GM18505 (cell line): ENCODE data around the gene SHC4.

Experiments used
- ATAC-seq: cut with Tn5 transposase; IDR thresholded peaks from one replicate; pipeline ENCODE4 v1.9.1; 2021; ENCODE audit not compliant: unreplicated experiment
- POLR2A ChIP-seq: IDR thresholded peaks from 4 replicates; pipeline ENCODE4 v1.6.1; 2011; ENCODE audit warnings: borderline replicate concordance; ENCODE audit not compliant: insufficient read depth, insufficient read length; ENCODE audit errors: extremely low read depth

SHC4 gene

GRCh38 chr15:48898032-48898431 lies 65.7 kb downstream of the SHC4 start:
- no peak for TF ChIP-seq POLR2A
- no peak for ATAC-seq

DNA sequence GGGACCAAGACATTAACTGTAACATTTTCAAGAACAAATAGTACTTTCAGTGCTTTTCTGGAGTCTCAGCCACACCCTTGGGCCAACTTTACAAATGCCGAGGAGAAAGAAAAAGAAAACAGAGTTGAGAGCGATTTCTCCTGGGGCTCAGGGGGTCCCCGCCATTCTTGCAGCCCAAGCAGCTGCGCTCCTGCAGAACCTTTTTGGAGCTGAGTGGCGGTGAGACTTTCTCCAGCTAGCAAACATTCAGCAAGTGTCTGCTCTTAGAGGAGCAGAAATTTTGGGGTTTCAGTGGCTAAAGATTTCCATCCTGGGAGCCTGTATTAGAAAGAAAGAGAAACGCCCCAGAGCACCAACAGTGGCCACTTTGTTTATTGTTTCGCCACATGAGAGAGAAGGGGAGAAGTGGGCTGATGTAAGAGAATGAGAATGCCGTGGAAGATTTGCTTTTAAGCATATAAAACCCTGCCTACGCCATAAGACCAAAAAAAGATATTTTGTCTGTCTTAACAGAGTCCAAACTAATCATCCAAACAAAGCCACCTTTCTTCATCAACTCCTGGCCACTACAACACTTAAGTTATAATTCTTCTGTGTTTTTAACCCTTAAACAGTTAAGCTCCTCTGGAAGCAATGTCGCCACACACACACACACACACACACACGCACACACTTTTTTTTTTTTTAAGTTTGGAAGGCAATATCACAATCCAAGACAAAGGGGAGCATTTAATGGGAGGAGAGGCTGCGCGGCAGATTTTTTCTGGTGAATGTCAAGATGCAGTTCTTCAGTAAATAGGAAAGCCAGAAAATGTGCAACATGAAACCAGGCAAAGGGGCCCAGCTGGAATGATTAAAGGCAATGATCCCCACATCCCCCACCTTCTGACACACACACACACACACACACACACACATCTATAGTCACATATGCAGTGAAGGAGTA lies 66.6 kb downstream of the SHC4 start:
- no peak for ATAC-seq
- TF ChIP-seq POLR2A = no peak

DNA sequence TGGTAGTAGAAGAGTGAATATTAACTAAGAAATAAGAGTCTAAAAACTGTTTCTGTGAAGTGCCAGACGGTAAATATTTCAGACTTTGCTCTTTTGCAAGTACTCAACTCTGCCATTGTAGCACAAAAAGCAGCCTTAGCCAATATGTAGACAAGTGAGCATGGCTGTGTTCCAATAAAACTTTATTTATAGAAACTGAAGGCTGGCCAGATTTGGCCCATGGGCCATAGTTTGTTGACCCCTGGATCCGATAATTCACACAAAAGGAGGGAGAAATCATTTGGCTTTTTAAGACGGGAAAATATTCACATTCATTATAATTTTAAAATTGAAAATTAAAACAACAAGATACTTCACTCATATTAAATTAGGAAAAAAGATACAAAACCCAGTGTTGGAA lies 70.4 kb downstream of the SHC4 start:
- no peak for TF ChIP-seq POLR2A
- no peak for ATAC-seq

GRCh38 chr15:48891232-48891765 lies 72.4 kb downstream of the SHC4 start:
- ATAC-seq = no peak
- no peak for TF ChIP-seq POLR2A

GRCh38 chr15:48890375-48890972 lies 73.2 kb downstream of the SHC4 start:
- TF ChIP-seq POLR2A = no peak
- no peak for ATAC-seq

GRCh38 chr15:48889925-48890324 lies 73.8 kb downstream of the SHC4 start:
- ATAC-seq = no peak

GRCh38 chr15:48888836-48889235 lies 74.9 kb downstream of the SHC4 start:
- no peak for ATAC-seq
- no peak for TF ChIP-seq POLR2A

More at GRCh38 chr15:48889925-48890324, 73.8 kb downstream of the SHC4 start:
- TF ChIP-seq POLR2A = no peak

GRCh38 chr15:48888191-48888590 lies 75.5 kb downstream of the SHC4 start:
- no peak for ATAC-seq
- no peak for TF ChIP-seq POLR2A

- no peak for TF ChIP-seq POLR2A
- ATAC-seq = no peak
Measured at GRCh38 chr15:48887144-48887543, 76.6 kb downstream of the SHC4 start.

GRCh38 chr15:48883699-48884098 lies 80.0 kb downstream of the SHC4 start:
- no peak for TF ChIP-seq POLR2A
- ATAC-seq = no peak

DNA sequence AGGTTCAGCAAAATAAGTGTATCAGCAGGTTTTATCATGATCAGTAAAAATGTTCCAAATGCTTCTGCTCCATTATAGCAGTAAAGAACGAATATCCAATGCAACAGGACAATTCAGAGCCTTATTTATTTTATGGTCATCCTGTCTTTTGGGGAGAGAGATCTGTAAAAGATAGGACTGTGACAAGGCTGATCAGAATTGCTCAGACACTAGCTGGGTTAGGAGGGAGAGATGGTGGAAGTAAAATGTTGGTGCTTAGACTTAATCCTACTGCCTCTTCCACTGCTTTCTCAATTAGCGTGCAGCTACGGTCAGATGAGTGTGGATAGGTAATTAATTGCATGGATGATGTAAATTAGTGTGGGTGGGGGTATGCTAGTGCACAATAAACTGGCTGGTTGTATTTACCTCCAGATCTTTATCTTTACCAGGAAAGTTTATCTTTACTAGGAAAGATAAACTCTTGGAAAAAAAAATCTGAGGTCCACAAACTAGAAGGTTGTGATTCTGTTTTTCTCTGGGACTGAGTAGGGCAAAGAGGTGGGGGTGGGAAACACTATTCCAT lies 83.6 kb downstream of the SHC4 start:
- no peak for TF ChIP-seq POLR2A
- no peak for ATAC-seq

DNA sequence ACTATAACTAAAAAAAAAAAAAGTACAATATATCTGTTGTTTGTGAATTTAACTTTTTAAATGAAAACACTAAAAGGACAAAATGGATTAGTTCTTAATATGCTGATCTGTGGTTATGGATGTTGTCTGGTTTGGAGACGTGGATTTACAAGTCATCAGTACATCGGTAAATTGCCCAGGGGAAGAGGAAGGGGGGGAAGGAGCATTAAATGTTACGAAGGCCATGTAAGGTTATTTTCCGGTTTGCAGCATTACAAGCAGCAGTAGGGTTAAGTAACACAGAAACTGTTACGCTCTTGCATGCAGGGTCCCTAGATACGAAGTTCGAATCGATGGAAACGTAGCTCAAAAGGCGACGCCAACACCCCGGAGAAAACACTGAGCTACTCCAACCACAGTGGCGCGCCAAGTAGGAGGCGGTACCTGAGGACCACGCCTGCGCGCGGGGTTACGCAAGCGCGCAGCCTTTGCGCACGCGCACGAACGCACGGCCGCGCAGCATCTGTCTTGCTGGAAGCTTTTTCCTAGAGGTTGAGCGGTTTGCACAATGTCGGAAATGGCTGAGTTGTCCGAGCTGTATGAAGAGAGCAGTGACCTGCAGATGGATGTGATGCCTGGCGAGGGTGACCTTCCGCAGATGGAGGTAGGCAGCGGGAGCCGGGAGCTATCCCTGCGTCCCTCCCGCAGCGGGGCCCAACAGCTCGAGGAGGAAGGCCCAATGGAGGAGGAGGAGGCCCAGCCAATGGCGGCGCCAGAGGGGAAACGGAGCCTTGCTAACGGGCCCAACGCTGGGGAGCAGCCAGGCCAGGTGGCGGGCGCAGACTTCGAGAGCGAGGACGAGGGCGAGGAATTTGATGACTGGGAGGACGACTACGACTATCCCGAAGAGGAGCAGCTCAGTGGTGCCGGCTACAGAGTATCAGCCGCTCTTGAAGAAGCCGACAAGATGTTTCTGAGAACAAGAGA lies 85.8 kb downstream of the SHC4 start, which contains the start of gene EID1:
TSS of gene EID1 (plus strand) at position 505 of the 966 bp plus-strand sequence. CDS start at position 548, 43 bp downstream.
- TF ChIP-seq POLR2A = peak; percentile 97
- peak; percentile 97 for ATAC-seq
